Left ventricle myocardium inferior (tissue), 1 donor: Measurements from ENCODE around the gene ERC1. TPM values are rescaled to one million over a fixed set of nuclear protein-coding genes. Genes with fewer than 3 reads are reported as not detected.

Experiments
- DNase-seq: peaks from one replicate; pipeline ENCODE4 v3.0.0-alpha.2; 2020
- H3K27ac ChIP-seq: fragments of 200-600 bp; replicated peaks from 2 replicates; pipeline ENCODE4 v1.8.0; 2021
- H3K27me3 ChIP-seq: fragments of 200-600 bp; 2 replicates; pipeline ENCODE4 v1.8.0; 2021; ENCODE audit warnings: low read depth
- H3K36me3 ChIP-seq: fragments of 200-600 bp; 2 replicates; pipeline ENCODE4 v1.8.0; 2021
- H3K4me1 ChIP-seq: fragments of 200-600 bp; 2 replicates; pipeline ENCODE4 v1.8.0; 2021
- H3K4me3 ChIP-seq: fragments of 200-600 bp; 2 replicates; pipeline ENCODE4 v1.8.0; 2021; ENCODE audit warnings: mild to moderate bottlenecking, moderate library complexity
- H3K9me3 ChIP-seq: fragments of 200-600 bp; replicated peaks from 2 replicates; pipeline ENCODE4 v1.8.0; 2021
- intact Hi-C: fragments of 100-400 bp; cut with micrococcal nuclease; formaldehyde crosslinking; loops from one replicate; pipeline ENCODE4 v1.11.0; 2022
- total RNA-seq: library from RNA; stranded (reverse); fragmentation: NEBNext Ultra II Directional; extraction: Animal tissue kit (Norgen Biotek cat#: 25700); gene quantifications from one replicate; pipeline ENCODE4 v1.2.1, GENCODE V29; 2021
- TF ChIP-seq, protein P1 (sequence below): fragments of 200-600 bp; IDR thresholded peaks from 2 replicates; pipeline ENCODE4 v1.8.0; 2021; ENCODE audit warnings: antibody characterized with exemption, mild to moderate bottlenecking, borderline replicate concordance
- donor health status: DM: no; HTN: yes; CAD: no; lungs with severe emphysema.

The ERC1 gene
- total RNA-seq, 1 donor from 2014 or later = 50.8 TPM

DNA sequence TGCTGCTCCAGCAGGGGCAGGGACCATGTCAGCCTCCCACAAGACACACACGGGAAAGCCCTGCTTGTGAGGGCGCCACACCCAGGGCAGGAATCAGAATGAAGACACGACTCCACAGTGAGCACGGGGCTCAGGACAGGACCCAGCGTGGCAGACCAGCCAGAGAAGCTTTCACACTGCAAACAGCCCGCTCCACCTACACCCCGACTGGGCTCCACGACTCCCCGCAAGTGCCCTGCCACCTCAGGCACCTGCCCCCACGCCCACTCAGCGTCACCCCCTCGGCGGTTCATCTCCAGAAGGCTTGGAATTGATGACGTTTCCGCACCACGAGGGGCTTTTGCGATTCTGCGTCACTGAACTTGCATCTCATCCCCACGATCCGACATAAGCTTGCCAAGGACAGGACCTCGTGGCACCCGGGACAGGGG lies 512.3 kb downstream of the ERC1 start:
- DNase-seq = no peak
- H3K27me3 ChIP-seq = no peaks in the 10 kb centered on the region
- H3K9me3 ChIP-seq = no peaks in the 10 kb centered on the region
- H3K4me1 ChIP-seq = peaks cover 22% of the 10 kb centered on the region
- H3K27ac ChIP-seq = no peak overlapping the region
- H3K4me3 ChIP-seq = no peak overlapping the region
- no peaks in the 10 kb centered on the region for H3K36me3 ChIP-seq
- intact Hi-C loops = no loop called here
- TF ChIP-seq, protein P1, sequence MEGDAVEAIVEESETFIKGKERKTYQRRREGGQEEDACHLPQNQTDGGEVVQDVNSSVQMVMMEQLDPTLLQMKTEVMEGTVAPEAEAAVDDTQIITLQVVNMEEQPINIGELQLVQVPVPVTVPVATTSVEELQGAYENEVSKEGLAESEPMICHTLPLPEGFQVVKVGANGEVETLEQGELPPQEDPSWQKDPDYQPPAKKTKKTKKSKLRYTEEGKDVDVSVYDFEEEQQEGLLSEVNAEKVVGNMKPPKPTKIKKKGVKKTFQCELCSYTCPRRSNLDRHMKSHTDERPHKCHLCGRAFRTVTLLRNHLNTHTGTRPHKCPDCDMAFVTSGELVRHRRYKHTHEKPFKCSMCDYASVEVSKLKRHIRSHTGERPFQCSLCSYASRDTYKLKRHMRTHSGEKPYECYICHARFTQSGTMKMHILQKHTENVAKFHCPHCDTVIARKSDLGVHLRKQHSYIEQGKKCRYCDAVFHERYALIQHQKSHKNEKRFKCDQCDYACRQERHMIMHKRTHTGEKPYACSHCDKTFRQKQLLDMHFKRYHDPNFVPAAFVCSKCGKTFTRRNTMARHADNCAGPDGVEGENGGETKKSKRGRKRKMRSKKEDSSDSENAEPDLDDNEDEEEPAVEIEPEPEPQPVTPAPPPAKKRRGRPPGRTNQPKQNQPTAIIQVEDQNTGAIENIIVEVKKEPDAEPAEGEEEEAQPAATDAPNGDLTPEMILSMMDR = no peak

DNA sequence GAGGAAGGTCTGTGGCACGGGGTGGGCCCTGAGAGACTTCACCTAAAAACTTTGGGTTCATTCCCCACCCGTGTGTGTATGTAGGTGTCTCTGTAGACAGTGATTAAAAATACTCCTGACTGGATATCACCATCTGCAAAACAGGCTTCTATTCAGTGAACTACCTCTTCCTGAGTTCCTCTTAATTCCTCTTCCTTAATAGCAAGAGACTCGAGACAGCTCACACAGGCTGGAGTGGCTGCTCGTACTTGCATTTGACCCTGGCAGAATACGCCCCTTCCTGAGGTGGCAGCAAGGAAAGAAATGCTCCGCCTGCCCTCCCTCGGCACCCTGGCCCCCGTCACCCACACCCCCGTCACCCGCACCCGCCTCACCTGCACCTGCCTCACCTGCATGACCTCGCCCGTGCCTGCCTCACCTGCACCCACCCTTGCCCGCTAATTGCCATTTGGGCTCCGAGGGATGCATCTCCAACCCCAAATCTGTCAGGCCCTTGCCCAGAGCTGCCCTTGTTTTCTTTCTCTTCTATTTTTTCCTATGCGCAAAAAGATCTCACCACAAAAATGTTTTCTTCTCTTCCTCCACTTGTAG lies 513.4 kb downstream of the ERC1 start:
- H3K4me3 ChIP-seq = no peak overlapping the region
- no peaks in the 10 kb centered on the region for H3K36me3 ChIP-seq
- no peak overlapping the region for H3K27ac ChIP-seq
- intact Hi-C loops = no loop called here
- H3K27me3 ChIP-seq = no peaks in the 10 kb centered on the region
- peaks cover 22% of the 10 kb centered on the region for H3K4me1 ChIP-seq
- TF ChIP-seq, protein P1 = no peak
- no peak for DNase-seq
- H3K9me3 ChIP-seq = no peaks in the 10 kb centered on the region

DNA sequence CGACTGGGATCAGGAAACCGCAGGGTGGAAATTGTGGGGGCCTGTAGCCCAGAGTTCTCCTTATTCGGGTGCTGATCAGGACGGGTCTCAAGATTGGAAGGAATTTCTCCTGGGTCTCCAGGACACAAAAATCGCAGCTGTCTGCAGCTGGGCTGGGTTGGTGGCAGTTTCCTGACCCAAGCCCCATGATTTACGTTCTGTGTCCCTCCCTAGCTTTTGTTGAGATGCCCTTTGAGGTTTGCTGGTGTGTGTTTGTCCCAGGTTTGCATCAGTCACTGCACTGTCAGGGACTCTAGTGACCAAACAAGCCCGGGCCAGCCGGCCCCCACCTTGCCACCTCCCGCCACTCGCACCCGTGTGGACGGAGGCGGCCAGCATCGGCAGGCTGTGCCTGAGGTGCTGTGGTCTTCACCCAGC lies 513.9 kb downstream of the ERC1 start:
- intact Hi-C loops = no loop called here
- Histone ChIP-seq H3K36me3 (no peaks in the 10 kb centered on the region), H3K9me3 (no peaks in the 10 kb centered on the region), H3K4me3 (no peak overlapping the region), H3K4me1 (peaks cover 20% of the 10 kb centered on the region), H3K27ac (no peak overlapping the region), H3K27me3 (no peaks in the 10 kb centered on the region)
- TF ChIP-seq, protein P1 = no peak
- no peak for DNase-seq

DNA sequence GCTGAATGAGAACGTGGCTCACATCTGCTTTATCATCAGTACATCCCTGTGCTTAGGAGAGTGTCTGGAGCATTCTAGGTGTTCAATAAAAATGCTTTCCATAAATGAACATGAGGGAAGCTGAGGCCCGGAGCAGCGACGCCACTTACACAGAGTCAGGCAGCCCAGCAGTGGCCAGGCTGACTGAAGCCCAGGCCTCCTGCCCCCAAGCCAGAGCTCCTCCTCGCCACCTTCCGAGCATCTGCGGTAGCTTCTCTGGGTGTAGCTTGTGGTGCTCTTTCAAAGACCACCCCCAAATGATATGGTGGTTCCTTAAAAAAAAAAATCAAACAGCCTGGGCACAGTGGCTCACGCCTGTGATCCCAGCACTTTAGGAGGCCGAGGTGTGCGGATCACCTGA lies 514.6 kb downstream of the ERC1 start:
- H3K27me3 ChIP-seq = no peaks in the 10 kb centered on the region
- TF ChIP-seq, protein P1 = no peak
- DNase-seq = no peak
- no peak overlapping the region for H3K27ac ChIP-seq
- intact Hi-C loops = no loop called here
- H3K4me3 ChIP-seq = no peak overlapping the region
- peaks cover 13% of the 10 kb centered on the region for H3K4me1 ChIP-seq
- no peaks in the 10 kb centered on the region for H3K9me3 ChIP-seq
- H3K36me3 ChIP-seq = no peaks in the 10 kb centered on the region

DNA sequence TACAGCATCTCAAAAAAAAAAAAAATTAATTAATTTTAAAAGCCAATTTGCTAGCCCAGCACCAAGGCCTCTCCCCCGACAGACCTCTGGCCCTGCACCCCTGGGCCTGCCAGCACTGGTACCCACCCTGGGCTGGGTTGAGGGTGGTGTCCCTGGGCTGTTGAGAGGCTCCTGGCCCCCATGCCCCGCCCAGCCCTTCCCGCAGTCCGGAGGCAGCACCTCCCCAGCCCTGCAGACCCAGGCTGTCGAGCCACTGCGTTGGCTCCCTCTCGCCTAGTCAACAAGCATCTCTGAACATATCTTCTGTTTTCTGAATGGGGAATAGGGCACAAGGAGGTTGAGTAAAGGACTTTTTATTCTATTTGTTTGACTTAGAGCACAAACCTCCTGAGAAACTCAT lies 516.3 kb downstream of the ERC1 start:
- intact Hi-C loops = no loop called here
- peaks cover 6% of the 10 kb centered on the region for H3K4me1 ChIP-seq
- H3K4me3 ChIP-seq = no peak overlapping the region
- no peak for DNase-seq
- TF ChIP-seq, protein P1 = no peak
- H3K36me3 ChIP-seq = no peaks in the 10 kb centered on the region
- H3K27me3 ChIP-seq = no peaks in the 10 kb centered on the region
- H3K9me3 ChIP-seq = no peaks in the 10 kb centered on the region
- H3K27ac ChIP-seq = no peak overlapping the region
